Smooth muscle cell (in vitro differentiated cells): ENCODE measurements around the gene DAND5. TPM values are rescaled to one million over a fixed set of nuclear protein-coding genes. Genes with fewer than 3 reads are reported as not detected.

Experiments
- DNase-seq: peaks from one replicate; lab custom pipeline; 2025; ENCODE audit not compliant: unreplicated experiment; lab: John Stamatoyannopoulos, UW
- H2AFZ ChIP-seq: fragments of 200-600 bp; sonication (generic); 2 replicates; pipeline ENCODE4 v1.6.0; 2016; ENCODE audit warnings: antibody characterized with exemption, low read depth, mild to moderate bottlenecking
- H3F3A ChIP-seq: fragments of 200-600 bp; sonication (generic); 2 replicates; pipeline ENCODE4 v1.6.0; 2017; ENCODE audit warnings: antibody characterized with exemption, low read depth
- H3K27ac ChIP-seq: fragments of 200-600 bp; sonication (generic); 2 replicates; pipeline ENCODE4 v1.5.1; 2016; ENCODE audit warnings: low read depth, mild to moderate bottlenecking
- H3K27me3 ChIP-seq: fragments of 200-600 bp; sonication (generic); 2 replicates; pipeline ENCODE4 v1.6.1; 2016; ENCODE audit warnings: low read depth, mild to moderate bottlenecking
- H3K36me3 ChIP-seq: fragments of 200-600 bp; sonication (generic); 2 replicates; pipeline ENCODE4 v1.5.1; 2016; ENCODE audit warnings: low read depth
- H3K4me1 ChIP-seq: fragments of 200-600 bp; sonication (generic); 2 replicates; pipeline ENCODE4 v1.5.1; 2016; ENCODE audit warnings: low read depth
- H3K4me2 ChIP-seq: fragments of 200-600 bp; sonication (generic); 2 replicates; pipeline ENCODE4 v1.6.0; 2016; ENCODE audit warnings: mild to moderate bottlenecking
- H3K4me3 ChIP-seq: fragments of 200-600 bp; sonication (generic); 2 replicates; pipeline ENCODE4 v1.5.1; 2016; ENCODE audit warnings: mild to moderate bottlenecking
- H3K79me2 ChIP-seq: fragments of 200-600 bp; sonication (generic); 2 replicates; pipeline ENCODE4 v1.6.0; 2016; ENCODE audit warnings: low read depth, mild to moderate bottlenecking
- H3K9ac ChIP-seq: fragments of 200-600 bp; sonication (generic); 2 replicates; pipeline ENCODE4 v1.6.0; 2016; ENCODE audit warnings: low read depth
- H3K9me3 ChIP-seq: fragments of 200-600 bp; sonication (generic); replicated peaks from 2 replicates; pipeline ENCODE4 v1.5.1; 2016; ENCODE audit warnings: low read depth
- H4K20me1 ChIP-seq: fragments of 200-600 bp; sonication (generic); 2 replicates; pipeline ENCODE4 v1.6.0; 2016; ENCODE audit warnings: low read depth
- CTCF ChIP-seq: fragments of 200-600 bp; sonication (generic); IDR thresholded peaks from 2 replicates; pipeline ENCODE4 v1.5.1; 2017; ENCODE audit warnings: borderline replicate concordance, mild to moderate bottlenecking, antibody characterized with exemption; ENCODE audit not compliant: insufficient read depth, poor library complexity, severe bottlenecking
- WGBS: methylation state at CpG from one replicate; pipeline ENCODE4 v1.1.7; 2016; ENCODE audit warnings: low lambda C conversion rate; 5-methylcytosine and 5-hydroxymethylcytosine counted together
- polyA plus RNA-seq: library from polyadenylated mRNA; unstranded; fragments of >200 nt; fragmentation: Nextera tagmentation; extraction: Ambion mirVana; gene quantifications from 2 replicates; pipeline ENCODE4 v1.2.1, GENCODE V29; 2016
- total RNA-seq: library from RNA; depleted of rRNA; stranded (reverse); fragments of >200 nt; gene quantifications from 2 replicates; pipeline ENCODE4 v1.2.3, GENCODE V29; 2014

DAND5 gene
- total and polyA plus RNA-seq, 2 experiments from 2014 or later: not detected

DNA sequence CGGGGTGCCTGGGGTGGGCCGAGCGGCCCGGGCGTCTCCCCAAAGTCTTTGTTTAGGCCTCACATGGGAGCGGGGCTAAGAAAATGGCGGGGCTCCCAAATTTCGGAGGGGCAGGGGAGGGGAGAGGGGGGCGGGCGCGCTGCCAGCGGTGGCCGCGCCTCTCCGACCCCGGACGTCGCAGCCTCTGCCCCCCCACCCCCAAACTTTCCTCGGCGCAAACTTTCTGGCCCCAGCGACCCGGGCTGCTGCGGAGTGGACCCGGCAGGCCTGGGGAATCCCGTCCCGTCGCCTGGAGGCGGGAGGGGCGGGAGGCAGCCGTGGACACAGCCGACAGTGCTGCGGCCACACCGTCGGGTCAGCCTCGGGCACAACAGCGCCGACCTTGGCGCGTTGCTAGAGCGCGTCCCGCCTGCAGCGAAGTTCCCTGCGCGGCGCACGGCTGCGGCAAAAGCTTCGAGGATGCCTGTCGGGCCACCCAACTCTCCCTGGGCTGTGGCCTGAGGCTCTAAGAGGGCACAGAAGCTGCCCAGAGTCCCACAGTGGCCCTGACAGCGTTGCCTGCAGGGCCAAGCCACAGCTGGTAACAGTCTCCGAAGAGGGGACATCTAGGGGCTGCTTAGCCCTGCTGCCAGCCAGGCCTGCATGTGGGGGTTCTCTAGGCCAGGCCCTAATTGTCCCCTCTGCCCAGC, 27.2 kb downstream of the DAND5 start:
- Histone ChIP-seq H3K4me2 (peak overlapping the region; percentile 95), H3K27me3 (peaks cover 58% of the 10 kb centered on the region), H2AFZ (peak overlapping the region; percentile 58), H3K4me3 (peak overlapping the region; percentile 57), H3K9ac (no peak overlapping the region), H3K4me1 (no peaks in the 10 kb centered on the region), H3K79me2 (no peaks in the 10 kb centered on the region), H3K36me3 (no peaks in the 10 kb centered on the region), H3K9me3 (no peaks in the 10 kb centered on the region), H3F3A (no peaks in the 10 kb centered on the region), H4K20me1 (peaks cover 14% of the 10 kb centered on the region), H3K27ac (no peak overlapping the region)
- WGBS: 14% methylated on average over 26 of the region's 52 CpGs
- DNase-seq: no peak
- peak; percentile 0 for TF ChIP-seq CTCF

DNA sequence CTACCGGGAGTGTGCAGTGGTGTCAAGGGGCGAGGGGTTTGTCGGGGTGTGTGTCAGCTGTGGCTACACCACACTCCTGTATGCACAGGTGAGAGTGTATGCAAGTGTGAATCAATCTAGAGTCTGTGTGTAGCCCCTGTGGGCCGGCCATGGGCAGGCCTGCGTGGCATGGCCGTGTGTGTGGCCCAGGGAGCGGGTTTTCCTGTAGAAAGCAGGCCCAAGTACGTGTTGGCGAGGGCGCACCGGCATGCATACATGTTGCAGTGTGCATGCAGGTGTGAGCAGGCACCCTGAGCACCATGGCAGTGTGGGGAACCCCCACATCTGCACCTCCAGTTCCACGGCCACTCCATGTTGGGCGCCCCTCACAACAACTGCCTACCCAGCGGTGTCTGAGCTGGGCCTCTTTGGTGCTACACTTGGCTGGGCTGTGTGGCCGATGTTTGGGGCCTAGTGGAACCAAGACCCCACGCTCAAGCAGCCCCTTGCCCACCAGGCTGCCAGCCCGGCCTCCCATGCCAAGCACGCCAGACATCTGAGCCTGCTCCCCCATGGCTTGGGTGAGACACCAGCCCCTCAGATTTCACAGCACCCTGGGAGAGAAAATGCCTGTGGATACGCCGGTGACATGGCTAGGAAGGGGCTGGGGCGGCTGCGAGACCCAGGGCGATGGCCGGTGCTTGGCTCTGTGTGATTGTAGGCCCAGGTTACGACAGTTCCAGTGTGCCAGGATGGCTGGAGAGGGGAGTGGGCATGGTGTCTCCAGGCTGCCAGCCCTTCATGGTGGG, 28.0 kb downstream of the DAND5 start:
- Histone ChIP-seq H3K27ac (no peak overlapping the region), H3K4me1 (no peaks in the 10 kb centered on the region), H3K27me3 (peaks cover 60% of the 10 kb centered on the region), H3K79me2 (no peaks in the 10 kb centered on the region), H4K20me1 (peaks cover 14% of the 10 kb centered on the region), H3K36me3 (no peaks in the 10 kb centered on the region), H3K9me3 (no peaks in the 10 kb centered on the region), H3F3A (no peaks in the 10 kb centered on the region), H2AFZ (no peak overlapping the region), H3K4me2 (no peak overlapping the region), H3K4me3 (no peak overlapping the region), H3K9ac (no peak overlapping the region)
- WGBS: over 99% methylated on average over 25 of the region's 25 CpGs
- TF ChIP-seq CTCF: no peak
- no peak for DNase-seq

GRCh38 chr19:12997967-12998940, 28.9 kb downstream of the DAND5 start:
- peaks cover 14% of the 10 kb centered on the region for H4K20me1 ChIP-seq
- no peaks in the 10 kb centered on the region for H3F3A ChIP-seq
- no peaks in the 10 kb centered on the region for H3K36me3 ChIP-seq
- no peak overlapping the region for H3K4me2 ChIP-seq
- no peak for TF ChIP-seq CTCF
- H3K27ac ChIP-seq: no peak overlapping the region
- no peaks in the 10 kb centered on the region for H3K9me3 ChIP-seq
- 88% methylated on average over 32 of the region's 32 CpGs for WGBS
- no peaks in the 10 kb centered on the region for H3K4me1 ChIP-seq
- H3K9ac ChIP-seq: no peak overlapping the region
- no peaks in the 10 kb centered on the region for H3K79me2 ChIP-seq
- H2AFZ ChIP-seq: no peak overlapping the region
- H3K4me3 ChIP-seq: no peak overlapping the region
- peaks cover 57% of the 10 kb centered on the region for H3K27me3 ChIP-seq
- DNase-seq: no peak
